WI38 (cell line): ENCODE data around the gene USH2A.

Source experiments
- H3K4me3 ChIP-seq: 2 replicates; pipeline ENCODE4 v1.5.1; 2011; ENCODE audit warnings: low read depth, mild to moderate bottlenecking, control low read depth, low read length
- TF ChIP-seq, protein P1 (sequence below): IDR thresholded peaks from 2 replicates; pipeline ENCODE4 v1.5.1; 2012; ENCODE audit warnings: low read depth, mild to moderate bottlenecking, control low read depth, low read length

Gene USH2A

GRCh38 chr1:215889871-215890270 lies 533.4 kb downstream of the USH2A start:
- TF ChIP-seq, protein P1, sequence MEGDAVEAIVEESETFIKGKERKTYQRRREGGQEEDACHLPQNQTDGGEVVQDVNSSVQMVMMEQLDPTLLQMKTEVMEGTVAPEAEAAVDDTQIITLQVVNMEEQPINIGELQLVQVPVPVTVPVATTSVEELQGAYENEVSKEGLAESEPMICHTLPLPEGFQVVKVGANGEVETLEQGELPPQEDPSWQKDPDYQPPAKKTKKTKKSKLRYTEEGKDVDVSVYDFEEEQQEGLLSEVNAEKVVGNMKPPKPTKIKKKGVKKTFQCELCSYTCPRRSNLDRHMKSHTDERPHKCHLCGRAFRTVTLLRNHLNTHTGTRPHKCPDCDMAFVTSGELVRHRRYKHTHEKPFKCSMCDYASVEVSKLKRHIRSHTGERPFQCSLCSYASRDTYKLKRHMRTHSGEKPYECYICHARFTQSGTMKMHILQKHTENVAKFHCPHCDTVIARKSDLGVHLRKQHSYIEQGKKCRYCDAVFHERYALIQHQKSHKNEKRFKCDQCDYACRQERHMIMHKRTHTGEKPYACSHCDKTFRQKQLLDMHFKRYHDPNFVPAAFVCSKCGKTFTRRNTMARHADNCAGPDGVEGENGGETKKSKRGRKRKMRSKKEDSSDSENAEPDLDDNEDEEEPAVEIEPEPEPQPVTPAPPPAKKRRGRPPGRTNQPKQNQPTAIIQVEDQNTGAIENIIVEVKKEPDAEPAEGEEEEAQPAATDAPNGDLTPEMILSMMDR: no peak
- H3K4me3 ChIP-seq: no peak overlapping the region

DNA sequence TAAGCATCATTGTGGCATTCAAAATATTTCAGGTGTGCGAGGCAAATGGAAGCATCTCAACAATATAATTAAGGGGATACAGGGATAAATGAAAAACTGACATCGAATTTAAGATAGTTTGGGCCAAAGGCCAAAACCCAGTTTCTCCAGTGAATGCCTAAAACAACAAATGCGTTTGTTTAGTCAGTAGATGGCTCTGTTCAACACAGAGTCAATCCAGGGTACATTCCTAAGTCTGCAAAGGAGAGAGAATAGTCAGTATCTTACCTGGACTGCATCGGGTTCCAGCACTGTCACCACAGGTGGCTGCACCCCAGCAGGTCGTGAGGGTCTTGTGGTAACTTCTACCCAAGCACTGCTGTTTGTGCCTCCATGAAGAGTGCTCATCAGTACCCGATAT lies 535.1 kb downstream of the USH2A start:
- H3K4me3 ChIP-seq: no peak overlapping the region
- TF ChIP-seq, protein P1: no peak

GRCh38 chr1:215887627-215888026 lies 535.6 kb downstream of the USH2A start:
- TF ChIP-seq, protein P1: no peak
- no peak overlapping the region for H3K4me3 ChIP-seq

DNA sequence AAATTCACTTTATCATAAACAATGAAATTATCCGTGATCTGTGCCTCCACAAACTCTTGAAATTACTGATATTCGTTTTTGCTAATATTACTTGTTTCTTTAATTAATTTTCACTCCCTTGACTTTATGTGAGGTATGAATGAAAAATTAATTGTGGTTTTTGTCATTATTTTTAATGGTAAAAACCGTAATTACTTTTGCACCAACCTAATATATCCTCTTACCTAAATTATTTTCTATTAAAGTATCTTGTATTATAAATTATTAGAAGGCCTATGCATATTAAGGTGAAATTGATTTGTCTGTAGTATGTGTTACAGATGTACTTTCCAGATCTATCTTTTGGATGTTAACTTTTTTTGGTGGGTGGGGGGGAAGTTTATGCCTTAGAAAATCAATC lies 540.2 kb downstream of the USH2A start:
- TF ChIP-seq, protein P1: no peak
- H3K4me3 ChIP-seq: no peak overlapping the region

- no peak overlapping the region for H3K4me3 ChIP-seq
- TF ChIP-seq, protein P1: no peak
These were observed 544.4 kb downstream of the USH2A start for GRCh38 chr1:215878843-215879242.

DNA sequence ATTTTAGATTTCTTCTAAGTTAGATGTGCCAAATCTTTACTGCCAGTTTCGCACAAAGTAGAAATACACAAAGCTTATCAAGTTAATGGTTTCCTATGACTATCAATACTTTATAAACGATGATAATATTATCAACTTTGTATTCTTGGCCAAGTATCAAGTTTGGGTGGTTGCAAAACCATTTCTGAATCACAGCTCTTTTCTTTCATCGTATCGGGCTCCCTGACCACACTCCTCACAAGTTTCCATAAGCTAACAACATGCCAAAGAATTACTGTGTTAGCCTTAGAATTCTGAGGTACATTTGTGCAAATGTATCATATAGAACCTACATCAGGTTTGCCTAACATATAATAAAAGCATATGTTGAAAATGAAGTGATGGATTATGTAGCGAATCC lies 545.1 kb downstream of the USH2A start:
- no peak overlapping the region for H3K4me3 ChIP-seq
- TF ChIP-seq, protein P1: no peak

DNA sequence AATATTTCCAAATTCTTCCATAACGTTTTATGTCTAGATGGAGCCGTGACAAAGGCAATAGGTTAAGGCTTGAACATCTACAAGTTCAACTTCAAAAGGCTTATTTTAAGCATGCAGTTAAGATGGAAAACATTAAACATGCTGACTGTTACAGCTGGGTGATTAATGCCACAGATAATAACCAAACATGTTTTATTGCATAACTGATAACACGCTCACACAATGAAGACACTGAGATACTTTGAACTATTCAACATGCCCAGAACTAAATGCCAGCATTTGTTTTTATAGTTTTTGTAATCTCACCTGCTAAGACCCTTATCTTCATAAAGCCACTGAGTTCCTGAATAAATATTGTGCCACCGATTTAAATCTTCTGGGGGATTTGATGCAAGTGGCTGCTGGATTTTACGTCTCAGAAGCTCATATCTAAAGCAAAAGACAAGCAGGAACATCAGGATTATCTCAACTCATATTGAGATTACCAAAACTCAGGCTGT lies 545.7 kb downstream of the USH2A start:
- H3K4me3 ChIP-seq: no peak overlapping the region
- TF ChIP-seq, protein P1: no peak
